Spleen (tissue), 11 donors: Measurements from ENCODE around the gene DIP2C. TPM values are rescaled to one million over a fixed set of nuclear protein-coding genes. Genes with fewer than 3 reads are reported as not detected.

Experiments used
- DNase-seq: peaks from one replicate; pipeline ENCODE4 v3.0.0-alpha.2; 2020
- H3K27ac ChIP-seq, 8 donors: fragments of 200-600 bp; sonication (generic) in 7 of 8; 1 replicate in 4 of 8; 2 replicates in 4 of 8; pipeline versions ENCODE4 v1.5.0 to v1.8.0; 2016 to 2021; ENCODE audit warnings: inconsistent platforms in 4 of 8, mild to moderate bottlenecking in 4 of 8, moderate library complexity in 1 of 8
- H3K27me3 ChIP-seq, 7 donors: fragments of 200-600 bp; sonication (generic) in 6 of 7; replicated peaks in 1 of 7; 1 replicate in 4 of 7; 2 replicates in 3 of 7; pipeline versions ENCODE4 v1.5.0 to v1.8.0; 2016 to 2021; ENCODE audit warnings: inconsistent platforms in 3 of 7, mild to moderate bottlenecking in 1 of 7
- H3K36me3 ChIP-seq, 6 donors: fragments of 200-600 bp; sonication (generic) in 5 of 6; 1 replicate in 4 of 6; 2 replicates in 2 of 6; pipeline versions ENCODE4 v1.5.0 to v1.8.0; 2016 to 2021; ENCODE audit warnings: inconsistent platforms in 2 of 6
- H3K4me1 ChIP-seq, 6 donors: fragments of 200-600 bp; sonication (generic) in 5 of 6; 1 replicate in 3 of 6; 2 replicates in 3 of 6; pipeline versions ENCODE4 v1.5.0 to v1.8.0; 2016 to 2021; ENCODE audit warnings: inconsistent platforms in 3 of 6
- H3K4me3 ChIP-seq, 8 donors: fragments of 200-600 bp; sonication (generic) in 7 of 8; 1 replicate in 4 of 8; 2 replicates in 4 of 8; pipeline versions ENCODE4 v1.5.0 to v1.8.0; 2016 to 2021; ENCODE audit warnings: inconsistent platforms in 4 of 8, mild to moderate bottlenecking in 4 of 8, moderate library complexity in 2 of 8
- H3K9me3 ChIP-seq, 8 donors: fragments of 200-600 bp; sonication (generic) in 7 of 8; 1 replicate in 4 of 8; 2 replicates in 4 of 8; pipeline versions ENCODE4 v1.5.0 to v1.8.0; 2016 to 2021; ENCODE audit warnings: inconsistent platforms in 4 of 8
- POLR2A ChIP-seq, 3 donors: fragments of 450-650 bp; IDR thresholded peaks; one replicate each; pipeline ENCODE4 v1.5.1; 2017; ENCODE audit warnings: antibody characterized with exemption in 3 of 3, mild to moderate bottlenecking in 1 of 3
- POLR2AphosphoS5 ChIP-seq, 3 donors: sonication (generic); formaldehyde crosslinking; IDR thresholded peaks; one replicate each; pipeline ENCODE4 v1.5.1; 2017; ENCODE audit warnings: antibody characterized with exemption in 3 of 3
- WGBS, 5 donors: extraction: QIAGEN DNeasy Blood & Tissue Kit in 3 of 5; methylation state at CpG; one replicate each; pipeline versions ENCODE4 v1.1.5 to v1.1.7; 2013 to 2018; 5-methylcytosine and 5-hydroxymethylcytosine counted together
- intact Hi-C: fragments of 100-400 bp; cut with DNase I; formaldehyde crosslinking; loops from one replicate; pipeline ENCODE4 v1.15.0; 2023; ENCODE audit warnings: low total_unique reads
- polyA plus RNA-seq, 3 donors: library from polyadenylated mRNA; stranded (reverse); fragments of 200-250 nt; gene quantifications; one replicate each; pipeline ENCODE4 v1.2.1, GENCODE V29; 2013
- total RNA-seq, 7 donors: library from RNA; depleted of rRNA in 3 of 7; stranded (reverse); fragments of >200 nt in 3 of 7; fragmentation: NEBNext Ultra II Directional in 4 of 7; extraction: Animal tissue kit (Norgen Biotek cat#: 25700) in 4 of 7; gene quantifications; one replicate each; pipeline versions ENCODE4 v1.1.0 to v1.2.1, GENCODE V29; 2016 to 2021
- TF ChIP-seq, protein P1 (sequence below), 11 experiments: fragments of 200-600 bp in 7 of 11; fragments of 450-650 bp in 4 of 11; sonication (generic) in 4 of 11; IDR thresholded peaks in 8 of 11; conservative IDR thresholded peaks in 3 of 11; 1 replicate in 7 of 11; 2 replicates in 4 of 11; pipeline versions ENCODE4 v1.4.0 to v1.8.0; 2016 to 2021; ENCODE audit warnings: antibody characterized with exemption in 11 of 11, inconsistent platforms in 4 of 11, mild to moderate bottlenecking in 1 of 11
- donor health status: healthy with polysubstance abuse.
- donor health status: DM: no; HTN: no; CAD: no; lungs with moderate emphysema.
- donor health status: DM: no; HTN: no; CAD: no.
- donor health status: Bipolar disorder and iron deficiency.
- donor health status: healthy.
- donor health status: DM: no; HTN: no; CAD: no.
- donor health status: DM: yes; HTN: yes; CAD: no.

DIP2C gene
- total and polyA plus RNA-seq, 10 donors: 2.2 to 13.1 (median 9.0) TPM

GRCh38 chr10:357201-357950, 332.1 kb downstream of the DIP2C start:
- H3K4me1 ChIP-seq: no peaks in the 10 kb centered on the region
- H3K27me3 ChIP-seq: no peaks in the 10 kb centered on the region
- no peak overlapping the region for H3K27ac ChIP-seq
- DNase-seq: peak; percentile 70
- no peak overlapping the region for H3K4me3 ChIP-seq
- intact Hi-C loops: no loop called here
- 93 to 97% (median 94%) methylated on average over 40 of the region's 40 CpGs for WGBS, 5 donors
- H3K36me3 ChIP-seq: peaks cover 0 to 86% (median 10%) of the 10 kb centered on the region in 6 donors
- no peaks in the 10 kb centered on the region for H3K9me3 ChIP-seq
- TF ChIP-seq POLR2AphosphoS5 (IDR thresholded peaks at IDR 0.05): no peak
- TF ChIP-seq, protein P1, sequence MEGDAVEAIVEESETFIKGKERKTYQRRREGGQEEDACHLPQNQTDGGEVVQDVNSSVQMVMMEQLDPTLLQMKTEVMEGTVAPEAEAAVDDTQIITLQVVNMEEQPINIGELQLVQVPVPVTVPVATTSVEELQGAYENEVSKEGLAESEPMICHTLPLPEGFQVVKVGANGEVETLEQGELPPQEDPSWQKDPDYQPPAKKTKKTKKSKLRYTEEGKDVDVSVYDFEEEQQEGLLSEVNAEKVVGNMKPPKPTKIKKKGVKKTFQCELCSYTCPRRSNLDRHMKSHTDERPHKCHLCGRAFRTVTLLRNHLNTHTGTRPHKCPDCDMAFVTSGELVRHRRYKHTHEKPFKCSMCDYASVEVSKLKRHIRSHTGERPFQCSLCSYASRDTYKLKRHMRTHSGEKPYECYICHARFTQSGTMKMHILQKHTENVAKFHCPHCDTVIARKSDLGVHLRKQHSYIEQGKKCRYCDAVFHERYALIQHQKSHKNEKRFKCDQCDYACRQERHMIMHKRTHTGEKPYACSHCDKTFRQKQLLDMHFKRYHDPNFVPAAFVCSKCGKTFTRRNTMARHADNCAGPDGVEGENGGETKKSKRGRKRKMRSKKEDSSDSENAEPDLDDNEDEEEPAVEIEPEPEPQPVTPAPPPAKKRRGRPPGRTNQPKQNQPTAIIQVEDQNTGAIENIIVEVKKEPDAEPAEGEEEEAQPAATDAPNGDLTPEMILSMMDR (IDR thresholded peaks at IDR 0.05 in 8 of 11, conservative IDR thresholded peaks at IDR 0.05 in 3 of 11): no peak
- no peak for TF ChIP-seq POLR2A (IDR thresholded peaks at IDR 0.05)

GRCh38 chr10:356452-356851, 333.0 kb downstream of the DIP2C start:
- H3K4me3 ChIP-seq: no peak overlapping the region
- intact Hi-C loops: no loop called here
- peaks cover 0 to 85% (median 7%) of the 10 kb centered on the region in 6 donors for H3K36me3 ChIP-seq
- H3K4me1 ChIP-seq: no peaks in the 10 kb centered on the region
- TF ChIP-seq, protein P1 (IDR thresholded peaks at IDR 0.05 in 8 of 11, conservative IDR thresholded peaks at IDR 0.05 in 3 of 11): peak in 2 of 11 experiments; percentile 8 to 22
- TF ChIP-seq POLR2AphosphoS5 (IDR thresholded peaks at IDR 0.05) (no peak), POLR2A (IDR thresholded peaks at IDR 0.05) (no peak)
- no peaks in the 10 kb centered on the region for H3K9me3 ChIP-seq
- peak; percentile 64 for DNase-seq
- 70 to 81% (median 78%) methylated on average over 6 to 8 of the region's 8 CpGs for WGBS, 5 donors
- no peak overlapping the region for H3K27ac ChIP-seq
- no peaks in the 10 kb centered on the region for H3K27me3 ChIP-seq

DNA sequence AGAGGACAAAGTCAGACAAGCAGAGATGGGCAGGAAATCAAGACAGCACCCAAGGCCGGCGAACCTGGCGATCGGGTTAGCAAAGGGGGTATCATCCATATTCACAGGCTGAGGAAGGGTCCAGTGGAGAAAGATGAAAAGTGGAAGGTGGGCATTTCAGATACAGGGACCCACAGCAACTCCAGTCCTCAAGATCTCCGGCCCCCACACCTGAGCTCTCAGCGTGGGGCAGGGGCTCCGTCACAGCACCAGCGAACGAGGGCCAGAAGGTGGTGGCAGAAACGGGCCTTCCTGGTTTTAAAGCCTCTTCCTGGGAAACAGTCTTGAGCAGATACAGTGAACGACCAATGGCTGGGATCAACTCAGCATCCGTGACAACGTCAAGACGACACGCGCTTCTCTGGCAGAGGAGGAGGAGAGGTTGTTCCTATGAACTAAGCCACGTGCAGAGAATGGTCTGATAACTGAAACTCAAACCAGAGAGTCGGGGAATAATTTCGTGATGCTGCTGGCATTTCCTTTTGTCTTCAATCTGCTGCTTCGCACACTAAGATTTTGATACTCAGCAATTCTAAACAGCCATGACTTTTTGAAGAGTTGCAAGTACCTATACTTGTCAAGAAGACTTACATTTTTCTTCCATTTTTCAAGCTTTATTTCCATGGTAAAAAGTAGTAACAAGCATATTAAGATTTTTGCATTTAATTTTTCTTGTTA, 334.4 kb downstream of the DIP2C start:
- Histone ChIP-seq H3K4me3 (no peak overlapping the region), H3K27ac (no peak overlapping the region), H3K27me3 (no peaks in the 10 kb centered on the region), H3K9me3 (no peaks in the 10 kb centered on the region), H3K4me1 (no peaks in the 10 kb centered on the region), H3K36me3 (peaks cover 0 to 82% (median 10%) of the 10 kb centered on the region in 6 donors)
- WGBS, 5 donors: 88 to 93% (median 91%) methylated on average over 20 of the region's 20 CpGs
- intact Hi-C loops: no loop called here
- TF ChIP-seq, protein P1 (IDR thresholded peaks at IDR 0.05 in 8 of 11, conservative IDR thresholded peaks at IDR 0.05 in 3 of 11): no peak
- TF ChIP-seq POLR2A (IDR thresholded peaks at IDR 0.05) (no peak), POLR2AphosphoS5 (IDR thresholded peaks at IDR 0.05) (no peak)
- peak; percentile 55 for DNase-seq
